HG03066 (cell line): ENCODE measurements around the gene VSTM4.

Experiments
- ATAC-seq: cut with Tn5 transposase; IDR thresholded peaks from one replicate; pipeline ENCODE4 v1.9.1; 2021; ENCODE audit warnings: low read depth; ENCODE audit not compliant: unreplicated experiment

Gene VSTM4

DNA sequence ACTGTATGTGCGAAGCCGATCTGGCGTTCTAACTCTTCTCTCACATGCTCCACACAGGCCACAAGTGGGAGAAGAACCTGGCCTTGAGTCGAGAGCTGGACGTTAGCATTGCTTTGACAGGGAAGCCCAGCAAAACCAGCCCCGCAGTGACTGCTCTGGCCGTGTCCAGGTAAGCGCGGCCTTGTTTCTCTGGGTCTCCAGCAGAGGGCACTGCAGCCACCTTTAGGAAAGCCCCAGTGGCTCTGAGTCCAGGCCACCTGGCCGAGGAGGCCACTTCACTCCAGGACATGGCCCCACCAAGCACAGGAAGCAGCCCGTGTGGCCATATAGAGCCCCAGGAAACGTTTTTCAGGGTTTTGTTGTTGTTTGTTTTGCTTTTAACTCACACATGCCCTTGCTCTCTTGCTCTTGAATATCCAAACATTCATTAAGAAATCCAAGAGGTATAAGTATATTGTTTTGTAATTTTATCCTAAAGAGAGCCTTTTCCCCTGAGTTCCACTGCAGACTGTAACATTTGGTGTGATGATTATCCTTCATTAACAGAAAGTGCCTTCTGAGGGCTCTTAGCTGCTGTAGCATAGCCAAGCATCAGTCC lies 133.9 kb downstream of the VSTM4 start:
- ATAC-seq: no peak

DNA sequence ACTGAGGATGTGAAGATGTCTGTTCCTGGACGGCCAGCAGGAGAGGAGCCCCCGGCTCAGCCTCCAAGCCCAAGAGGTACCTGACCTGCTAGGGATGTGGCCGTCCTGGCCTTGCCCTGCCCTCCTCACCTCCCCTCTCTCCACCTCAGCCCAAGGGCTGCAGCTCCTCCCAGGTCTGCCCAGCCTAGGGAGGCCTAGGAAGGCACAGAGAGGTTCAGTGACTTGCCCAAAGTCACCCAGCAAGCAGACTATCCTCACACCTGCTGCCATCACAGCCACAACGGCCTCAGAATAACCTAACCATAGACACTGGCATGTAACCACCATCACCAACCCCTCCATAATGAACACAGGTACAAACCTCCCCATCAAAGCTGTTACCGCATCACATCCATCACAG lies 137.0 kb downstream of the VSTM4 start:
- no peak for ATAC-seq

DNA sequence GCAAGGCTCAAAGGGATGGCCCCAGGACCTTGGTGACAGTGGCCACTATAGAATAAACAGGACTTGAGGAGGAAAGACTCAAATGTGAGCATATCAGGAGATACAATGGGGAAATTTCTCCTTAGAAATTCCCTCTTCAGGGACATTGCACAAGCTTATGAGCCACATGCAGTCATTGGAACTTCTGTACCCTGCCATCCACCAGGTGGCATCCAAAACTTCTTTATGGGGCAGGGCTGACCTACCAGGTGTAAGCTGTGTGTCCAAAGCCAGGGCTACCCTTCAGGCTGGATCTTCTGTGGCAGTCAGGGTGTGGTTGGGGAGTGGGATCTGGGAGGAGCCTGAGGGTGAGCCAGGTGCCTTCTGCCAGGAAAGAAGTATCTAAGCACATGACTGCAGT lies 139.1 kb downstream of the VSTM4 start:
- no peak for ATAC-seq

GRCh38 chr10:48974510-48975156 lies 140.7 kb downstream of the VSTM4 start:
- ATAC-seq: no peak

- ATAC-seq: no peak
These were observed 142.3 kb downstream of the VSTM4 start for GRCh38 chr10:48973065-48973464.

DNA sequence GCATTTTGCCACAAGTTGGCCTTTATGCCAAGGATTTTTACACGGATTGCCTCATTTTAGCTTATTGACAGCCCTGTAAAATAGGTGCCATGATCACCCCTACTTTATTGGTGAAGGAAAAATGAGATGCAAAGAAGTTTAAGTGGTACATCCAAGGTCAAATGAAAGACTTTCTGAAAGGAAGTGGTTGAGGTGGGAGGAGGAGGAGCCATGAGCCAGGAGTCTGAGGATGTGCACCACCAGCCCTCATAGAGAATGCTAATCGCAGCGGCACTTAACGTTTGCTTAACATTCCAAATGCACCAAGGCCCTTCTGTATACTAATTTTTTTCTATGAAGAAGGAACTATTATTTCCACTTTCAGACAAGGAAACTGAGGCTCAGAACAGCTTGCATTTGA lies 144.7 kb downstream of the VSTM4 start:
- no peak for ATAC-seq

GRCh38 chr10:48970046-48970445 lies 145.3 kb downstream of the VSTM4 start:
- no peak for ATAC-seq

DNA sequence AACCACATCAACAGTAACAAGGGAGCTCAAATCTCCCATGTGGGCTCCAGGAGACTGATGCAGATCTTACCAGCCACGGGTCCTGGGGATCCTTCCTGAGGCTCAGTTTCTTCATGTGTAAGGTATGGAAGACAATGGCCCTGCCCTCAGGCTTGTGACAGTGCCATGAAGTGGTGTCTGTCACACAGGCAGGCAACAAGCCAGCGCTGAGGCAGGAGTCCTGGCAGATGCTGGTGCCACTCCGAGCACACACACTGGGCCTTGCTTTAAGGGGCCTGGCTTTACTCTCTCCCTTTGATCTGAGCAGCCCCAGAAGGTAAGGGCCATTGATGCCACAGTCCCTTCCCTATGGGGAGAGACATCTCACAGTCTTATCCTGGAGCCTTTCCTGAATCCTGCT lies 147.3 kb downstream of the VSTM4 start:
- ATAC-seq: no peak

- ATAC-seq: no peak
These were observed 149.9 kb downstream of the VSTM4 start for GRCh38 chr10:48965460-48965859.
